ENCODE measurements around the gene SHISA9.

DNA sequence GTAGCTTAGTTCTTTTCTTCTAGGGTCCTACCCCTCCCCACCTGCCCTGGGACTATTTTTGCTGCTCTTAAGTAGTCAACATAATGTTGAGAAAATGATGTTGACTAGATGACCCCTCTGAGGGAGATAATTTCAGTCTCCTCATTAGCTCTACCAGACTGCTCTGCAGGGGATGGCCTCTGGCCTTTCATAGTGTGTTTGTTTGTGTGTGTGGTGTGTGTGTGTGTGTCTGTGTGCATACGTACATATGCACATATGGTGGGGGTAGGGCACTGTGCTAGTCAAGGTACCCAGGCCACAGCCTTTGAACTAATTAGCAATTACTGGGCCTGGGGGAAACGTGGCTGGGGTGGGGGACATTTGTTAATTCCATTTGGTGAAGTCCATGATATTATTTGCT, 254.0 kb downstream of the SHISA9 start:
- TF ChIP-seq CTCF (IDR thresholded peaks at IDR 0.05) (no peak), EZH2 (IDR thresholded peaks at IDR 0.05) (no peak)

Data from neural progenitor cell (in vitro differentiated cells).